Tibial artery (tissue), 4 donors: ENCODE results near the gene ACTN4.

Experiments
- DNase-seq, 2 donors: peaks; one replicate each; pipeline ENCODE4 v3.0.0-alpha.2; 2019
- H3K27ac ChIP-seq, 2 donors: fragments of 200-600 bp; sonication (generic) in 1 of 2; 1 replicate in 1 of 2; 2 replicates in 1 of 2; pipeline ENCODE4 v1.5.1; 2018 to 2019; ENCODE audit warnings: mild to moderate bottlenecking in 1 of 2
- H3K27me3 ChIP-seq, 2 donors: fragments of 200-600 bp; sonication (generic) in 1 of 2; one replicate each; pipeline versions ENCODE4 v1.5.1 to v1.6.0; 2016 to 2019
- H3K36me3 ChIP-seq, 3 donors: fragments of 200-600 bp; sonication (generic) in 2 of 3; one replicate each; pipeline ENCODE4 v1.5.1; 2016 to 2019; ENCODE audit warnings: mild to moderate bottlenecking in 2 of 3
- H3K4me1 ChIP-seq, 4 donors: fragments of 200-600 bp; sonication (generic) in 2 of 4; 1 replicate in 3 of 4; 2 replicates in 1 of 4; pipeline ENCODE4 v1.5.1; 2016 to 2019
- H3K4me3 ChIP-seq, 2 donors: fragments of 200-600 bp; sonication (generic) in 1 of 2; 1 replicate in 1 of 2; 2 replicates in 1 of 2; pipeline ENCODE4 v1.5.1; 2018 to 2019; ENCODE audit warnings: mild to moderate bottlenecking in 2 of 2
- H3K9me3 ChIP-seq, 3 donors: fragments of 200-600 bp; sonication (generic) in 1 of 3; one replicate each; pipeline ENCODE4 v1.5.1; 2016 to 2019
- CTCF ChIP-seq, 2 experiments: fragments of 200-600 bp in 1 of 2; fragments of 450-650 bp in 1 of 2; IDR thresholded peaks; one replicate each; pipeline ENCODE4 v1.5.1; 2017 to 2019; ENCODE audit warnings: antibody characterized with exemption in 2 of 2, mild to moderate bottlenecking in 1 of 2, moderate library complexity in 1 of 2
- intact Hi-C: fragments of 100-400 bp; cut with DNase I; formaldehyde crosslinking; loops from one replicate; pipeline ENCODE4 v1.15.0; 2023; ENCODE audit warnings: low total_unique reads

The ACTN4 gene

GRCh38 chr19:38669552-38669951, 22.1 kb downstream of the ACTN4 start:
- intact Hi-C loops = no loop called here
- Histone ChIP-seq H3K36me3 (no peaks in the 10 kb centered on the region), H3K27ac (peak overlapping the region; percentile 94 to 97), H3K9me3 (no peaks in the 10 kb centered on the region), H3K4me1 (peaks cover 15 to 96% (median 86%) of the 10 kb centered on the region in 4 donors), H3K4me3 (no peak overlapping the region), H3K27me3 (no peaks in the 10 kb centered on the region)
- no peak for DNase-seq
- TF ChIP-seq CTCF (IDR thresholded peaks at IDR 0.05) = no peak

GRCh38 chr19:38670921-38671398, 23.5 kb downstream of the ACTN4 start:
- no peak overlapping the region for H3K4me3 ChIP-seq
- no peaks in the 10 kb centered on the region for H3K36me3 ChIP-seq
- intact Hi-C loops = no loop called here
- TF ChIP-seq CTCF (IDR thresholded peaks at IDR 0.05) = no peak
- DNase-seq = no peak
- H3K27ac ChIP-seq = peak overlapping the region; percentile 94 to 97
- H3K9me3 ChIP-seq = no peaks in the 10 kb centered on the region
- H3K27me3 ChIP-seq = no peaks in the 10 kb centered on the region
- H3K4me1 ChIP-seq = peaks cover 7 to 96% (median 86%) of the 10 kb centered on the region in 4 donors

- Histone ChIP-seq H3K4me1 (peaks cover 1 to 96% (median 86%) of the 10 kb centered on the region in 4 donors), H3K27me3 (no peaks in the 10 kb centered on the region), H3K4me3 (no peak overlapping the region), H3K36me3 (no peaks in the 10 kb centered on the region), H3K9me3 (no peaks in the 10 kb centered on the region), H3K27ac (peak overlapping the region; percentile 94 to 97)
- DNase-seq = no peak
- TF ChIP-seq CTCF (IDR thresholded peaks at IDR 0.05) = no peak
- intact Hi-C loops = no loop called here
Observed at GRCh38 chr19:38671654-38672053, 24.2 kb downstream of the ACTN4 start.

- no peaks in the 10 kb centered on the region for H3K9me3 ChIP-seq
- intact Hi-C loops = no loop called here
- H3K27ac ChIP-seq = peak overlapping the region; percentile 94 to 97
- DNase-seq = no peak
- H3K36me3 ChIP-seq = peaks cover 0 to 3% (median 0%) of the 10 kb centered on the region in 3 donors
- H3K4me3 ChIP-seq = no peak overlapping the region
- H3K4me1 ChIP-seq = peaks cover 0 to 96% (median 86%) of the 10 kb centered on the region in 4 donors
- H3K27me3 ChIP-seq = no peaks in the 10 kb centered on the region
- TF ChIP-seq CTCF (IDR thresholded peaks at IDR 0.05) = no peak
Observed at GRCh38 chr19:38673030-38673429, 25.6 kb downstream of the ACTN4 start.

GRCh38 chr19:38674388-38675171, 27.1 kb downstream of the ACTN4 start:
- intact Hi-C loops = no loop called here
- Histone ChIP-seq H3K4me1 (peaks cover 0 to 96% (median 84%) of the 10 kb centered on the region in 4 donors), H3K36me3 (peaks cover 0 to 6% (median 3%) of the 10 kb centered on the region in 3 donors), H3K9me3 (no peaks in the 10 kb centered on the region), H3K27me3 (no peaks in the 10 kb centered on the region), H3K4me3 (no peak overlapping the region), H3K27ac (peak overlapping the region; percentile 90 to 94)
- DNase-seq = no peak
- TF ChIP-seq CTCF (IDR thresholded peaks at IDR 0.05) = no peak
